Fibroblast of pulmonary artery (primary cell): Measurements from ENCODE around the gene HEPACAM.
A peak's percentile ranks its signal among the peaks of the same experiment; 100 is the strongest.

Experiments
- DNase-seq: peaks from one replicate; pipeline ENCODE4 v3.0.0-alpha.2; 2010; ENCODE audit warnings: low read depth
- H3K4me3 ChIP-seq: replicated peaks from 2 replicates; pipeline ENCODE4 v1.5.1; 2011; ENCODE audit warnings: low read depth, mild to moderate bottlenecking, control low read depth, low read length, moderate library complexity
- CTCF ChIP-seq: IDR thresholded peaks from 2 replicates; pipeline ENCODE4 v1.5.1; 2011; ENCODE audit warnings: mild to moderate bottlenecking, control low read depth, low read length, inconsistent platforms; ENCODE audit errors: missing control alignments

The HEPACAM gene

GRCh38 chr11:124937336-124937935 is 1.6 kb upstream of the HEPACAM start:
- no peak for TF ChIP-seq CTCF
- H3K4me3 ChIP-seq, result no peak overlapping the region
- no peak for DNase-seq

- DNase-seq, result peak; percentile 69
- TF ChIP-seq CTCF, result no peak
- no peak overlapping the region for H3K4me3 ChIP-seq
Measured at GRCh38 chr11:124934862-124935547, 842 bp downstream of the HEPACAM start.

DNA sequence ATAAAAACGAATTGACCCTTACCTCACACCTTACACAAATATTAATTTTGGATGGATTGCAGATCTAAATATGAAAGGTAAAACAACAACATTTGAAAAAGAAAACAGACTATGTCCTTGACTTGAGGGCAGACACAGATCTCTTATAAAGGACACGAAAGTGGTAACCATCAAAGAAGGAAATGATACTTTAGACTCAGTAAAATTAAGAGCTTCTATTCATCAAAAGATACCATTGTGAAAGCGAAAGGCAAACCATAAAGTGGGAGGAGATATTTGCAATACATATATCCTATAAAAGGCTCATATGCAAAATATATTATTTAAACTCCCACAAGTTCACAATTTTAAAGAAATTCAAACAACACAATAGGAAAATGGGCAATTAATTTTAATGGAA is 5.0 kb downstream of the HEPACAM start:
- no peak for TF ChIP-seq CTCF
- H3K4me3 ChIP-seq, result no peak overlapping the region
- no peak for DNase-seq

GRCh38 chr11:124928942-124929665 is 6.7 kb downstream of the HEPACAM start:
- H3K4me3 ChIP-seq, result no peak overlapping the region
- no peak for TF ChIP-seq CTCF
- no peak for DNase-seq

DNA sequence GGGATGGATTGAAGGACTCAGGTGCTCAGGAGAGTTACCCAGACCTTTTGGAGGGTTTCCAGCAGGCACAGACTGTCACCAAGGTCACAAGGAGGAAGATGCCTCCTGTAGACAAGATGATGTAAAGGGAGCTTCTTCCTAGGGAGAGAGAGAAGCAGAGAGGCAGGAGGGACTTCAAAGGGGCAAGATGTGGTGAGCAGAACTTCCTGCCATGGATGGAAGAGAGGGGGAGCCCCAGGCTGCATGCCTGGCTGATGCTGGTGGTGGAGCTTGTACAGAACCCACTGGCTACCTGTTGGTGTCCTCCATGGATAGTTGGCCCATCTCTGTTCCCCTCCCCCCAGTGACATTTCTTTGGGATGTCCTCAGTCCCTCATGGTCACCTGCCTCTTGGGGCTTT is 12.6 kb downstream of the HEPACAM start:
- H3K4me3 ChIP-seq, result no peak overlapping the region
- TF ChIP-seq CTCF, result no peak
- DNase-seq, result no peak

- DNase-seq, result no peak
- TF ChIP-seq CTCF, result no peak
- H3K4me3 ChIP-seq, result no peak overlapping the region
Measured at GRCh38 chr11:124922831-124923230, 13.0 kb downstream of the HEPACAM start.
